HepG2 (cell line): Measurements from ENCODE around the gene MED4. TPM values are rescaled to one million over a fixed set of nuclear protein-coding genes. Genes with fewer than 3 reads are reported as not detected.

Source experiments
- ATF1 ChIP-seq: IDR thresholded peaks from 2 replicates; pipeline ENCODE4 v1.6.1; 2016; ENCODE audit warnings: mild to moderate bottlenecking, control low read depth
- HOMEZ ChIP-seq: IDR thresholded peaks from 2 replicates; pipeline ENCODE4 v1.6.1; 2016; ENCODE audit warnings: low read depth
- HOXA9 ChIP-seq: sonication (generic); formaldehyde crosslinking; IDR thresholded peaks from 2 replicates; pipeline ENCODE4 v1.8.1; 2022; ENCODE audit warnings: missing genetic modification reagents, mild to moderate bottlenecking, moderate library complexity, borderline replicate concordance
- MED8 ChIP-seq: sonication (generic); formaldehyde crosslinking; IDR thresholded peaks from 2 replicates; pipeline ENCODE4 v1.8.1; 2023; ENCODE audit warnings: mild to moderate bottlenecking, missing genetic modification reagents; ENCODE audit not compliant: insufficient replicate concordance
- MEIS1 ChIP-seq: sonication (generic); formaldehyde crosslinking; IDR thresholded peaks from 2 replicates; pipeline ENCODE4 v1.9.0; 2021; ENCODE audit warnings: mild to moderate bottlenecking, missing genetic modification reagents, moderate library complexity, borderline replicate concordance
- NR2F6 ChIP-seq, 2 experiments: IDR thresholded peaks; 2 replicates each; pipeline ENCODE4 v1.6.1; 2016; ENCODE audit warnings: antibody characterized with exemption in 1 of 2, mild to moderate bottlenecking in 1 of 2
- PHF21A ChIP-seq: sonication (generic); formaldehyde crosslinking; IDR thresholded peaks from 2 replicates; pipeline ENCODE4 v1.5.0; 2020; ENCODE audit warnings: mild to moderate bottlenecking, missing genetic modification reagents
- RFX5 ChIP-seq: IDR thresholded peaks from 2 replicates; pipeline ENCODE4 v1.6.1; 2011; ENCODE audit warnings: low read depth, low read length, improper control_type of control experiment
- RXRA ChIP-seq: sonication (generic); formaldehyde crosslinking; IDR thresholded peaks from 2 replicates; pipeline ENCODE4 v1.5.1; 2020; ENCODE audit warnings: missing genetic modification reagents
- TEAD2 ChIP-seq: sonication (generic); formaldehyde crosslinking; IDR thresholded peaks from 2 replicates; pipeline ENCODE4 v1.9.0; 2021; ENCODE audit warnings: missing genetic modification reagents
- ZBTB21 ChIP-seq: sonication (generic); formaldehyde crosslinking; IDR thresholded peaks from 2 replicates; pipeline ENCODE4 v1.4.0; 2020; ENCODE audit warnings: missing genetic modification reagents
- ZBTB7B ChIP-seq: sonication (generic); formaldehyde crosslinking; IDR thresholded peaks from 2 replicates; pipeline ENCODE4 v1.4.0; 2020; ENCODE audit warnings: missing genetic modification reagents
- ZIK1 ChIP-seq: sonication (generic); formaldehyde crosslinking; IDR thresholded peaks from 2 replicates; pipeline ENCODE4 v1.5.0; 2020; ENCODE audit warnings: mild to moderate bottlenecking, low read depth, missing genetic modification reagents, borderline replicate concordance
- ZNF136 ChIP-seq: sonication (generic); formaldehyde crosslinking; IDR thresholded peaks from 2 replicates; pipeline ENCODE4 v1.8.1; 2022; ENCODE audit warnings: low read depth, mild to moderate bottlenecking, moderate library complexity, missing genetic modification reagents
- ZNF292 ChIP-seq: sonication (generic); formaldehyde crosslinking; IDR thresholded peaks from 2 replicates; pipeline ENCODE4 v1.8.1; 2022; ENCODE audit warnings: mild to moderate bottlenecking, low read depth, missing genetic modification reagents, borderline replicate concordance
- ZNF296 ChIP-seq: sonication (generic); formaldehyde crosslinking; conservative IDR thresholded peaks from 2 replicates; pipeline ENCODE4 v1.5.0; 2020; ENCODE audit warnings: mild to moderate bottlenecking, missing genetic modification reagents
- ZNF83 ChIP-seq: sonication (generic); formaldehyde crosslinking; IDR thresholded peaks from 2 replicates; pipeline ENCODE4 v1.4.0; 2020; ENCODE audit warnings: missing genetic modification reagents, mild to moderate bottlenecking, borderline replicate concordance
- polyA plus RNA-seq, 8 experiments: library from polyadenylated mRNA; depleted of rRNA in 3 of 8; stranded (reverse) in 7 of 8; unstranded in 1 of 8; fragments of >200 nt; fragmentation: Illumina TruSeq in 4 of 8; extraction: Trizol in 4 of 8; gene quantifications; 2 replicates each; pipeline versions ENCODE4 v1.2.1 to v1.2.3, GENCODE V29; 2011 to 2016; ENCODE audit warnings: low read depth in 4 of 8, missing spikeins in 1 of 8, mixed read lengths in 1 of 8; ENCODE audit not compliant: insufficient read depth in 1 of 8
- total RNA-seq, 5 experiments: library from RNA; depleted of rRNA; stranded (reverse); fragments of >200 nt; fragmentation: Illumina TruSeq; extraction: Trizol; gene quantifications; 2 replicates each; pipeline ENCODE4 v1.2.3, GENCODE V29; 2016; ENCODE audit warnings: low read depth in 1 of 5
- TF ChIP-seq, protein P1 (sequence below), 2 experiments: fragments of 450-650 bp in 1 of 2; sonication (generic) in 1 of 2; formaldehyde crosslinking; IDR thresholded peaks; 2 replicates each; pipeline versions ENCODE4 v1.5.0 to v1.8.0; 2020 to 2022; ENCODE audit warnings: mild to moderate bottlenecking in 1 of 2, missing genetic modification reagents in 1 of 2
- TF ChIP-seq, protein P2 (sequence below): sonication (generic); formaldehyde crosslinking; IDR thresholded peaks from 2 replicates; pipeline ENCODE4 v1.4.0; 2020; ENCODE audit warnings: missing genetic modification reagents, mild to moderate bottlenecking, borderline replicate concordance
- TF ChIP-seq, protein P3 (sequence below): sonication (generic); formaldehyde crosslinking; IDR thresholded peaks from 2 replicates; pipeline ENCODE4 v1.8.1; 2023; ENCODE audit warnings: mild to moderate bottlenecking, missing genetic modification reagents

MED4 gene
- total and polyA plus RNA-seq, 2 of the 13 experiments (the other 11 are each of a cell fraction or from before 2014, with no cell fraction given), result 49.4 to 57.8 TPM

DNA sequence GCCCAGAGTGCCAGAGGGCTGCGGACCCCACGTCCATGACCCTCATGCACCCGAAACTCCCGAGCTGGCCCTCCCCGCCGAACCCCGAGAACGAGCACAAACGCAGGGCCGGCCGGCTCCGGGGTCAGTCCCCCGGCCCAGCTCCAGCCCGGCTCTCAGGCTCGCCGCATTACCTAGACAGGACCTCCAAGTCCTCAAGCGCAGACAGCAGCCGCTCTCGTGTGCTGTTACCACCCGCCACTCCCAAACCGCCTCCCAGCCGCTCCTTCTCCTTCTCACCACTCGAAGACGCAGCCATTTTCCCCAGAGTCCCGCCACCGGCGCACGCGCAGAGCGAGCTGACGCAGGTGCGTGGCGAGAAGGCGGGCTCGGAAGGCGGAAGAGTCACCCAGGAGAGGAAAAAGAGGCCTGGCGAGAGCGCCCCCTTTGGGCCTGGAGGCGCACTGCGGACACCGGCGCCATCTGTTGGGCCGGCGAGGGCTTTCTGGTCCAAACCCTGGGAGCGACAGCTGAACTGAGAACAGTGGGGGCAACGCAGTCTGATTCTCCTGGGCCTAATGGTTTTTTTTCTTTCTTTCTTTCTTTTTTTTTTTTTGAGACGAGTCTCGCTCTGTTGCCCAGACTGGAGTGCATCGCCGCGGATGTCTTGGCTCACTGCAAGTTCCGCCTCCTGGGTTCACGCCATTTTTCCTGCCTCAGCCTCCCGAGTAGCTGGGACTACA lies at the start of gene MED4 (continued):
- TF ChIP-seq HOMEZ (CRISPR knock-in tag) (peak; percentile 98), ZBTB21 (CRISPR knock-in tag) (no peak), ATF1 (CRISPR knock-in tag) (peak; percentile 71), RXRA (CRISPR knock-in tag) (peak; percentile 79), HOXA9 (no peak), PHF21A (no peak), TEAD2 (CRISPR knock-in tag) (no peak), ZNF83 (CRISPR knock-in tag) (no peak), MEIS1 (CRISPR knock-in tag) (0 out of 2 replicates have a peak, but pooled peaks have one; percentile 38), ZIK1 (CRISPR knock-in tag) (no peak), MED8 (CRISPR knock-in tag) (no peak), RFX5 (no peak), NR2F6 (IDR thresholded peaks at IDR 0.05) (no peak), NR2F6 (CRISPR knock-in tag; IDR thresholded peaks at IDR 0.05) (peak; percentile 43), ZNF136 (peak; percentile 85; the same call in 1 of the 2 replicates), ZBTB7B (CRISPR knock-in tag) (peak; percentile 79; the same call in 1 of the 2 replicates), ZNF296 (CRISPR knock-in tag) (no peak), ZNF292 (CRISPR knock-in tag) (no peak)
- TF ChIP-seq, protein P1, sequence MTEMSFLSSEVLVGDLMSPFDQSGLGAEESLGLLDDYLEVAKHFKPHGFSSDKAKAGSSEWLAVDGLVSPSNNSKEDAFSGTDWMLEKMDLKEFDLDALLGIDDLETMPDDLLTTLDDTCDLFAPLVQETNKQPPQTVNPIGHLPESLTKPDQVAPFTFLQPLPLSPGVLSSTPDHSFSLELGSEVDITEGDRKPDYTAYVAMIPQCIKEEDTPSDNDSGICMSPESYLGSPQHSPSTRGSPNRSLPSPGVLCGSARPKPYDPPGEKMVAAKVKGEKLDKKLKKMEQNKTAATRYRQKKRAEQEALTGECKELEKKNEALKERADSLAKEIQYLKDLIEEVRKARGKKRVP (CRISPR knock-in tag; IDR thresholded peaks at IDR 0.05), result peak in 1 of 2 experiments; percentile 43; a peak in 1 of 4 replicates
- TF ChIP-seq, protein P2, sequence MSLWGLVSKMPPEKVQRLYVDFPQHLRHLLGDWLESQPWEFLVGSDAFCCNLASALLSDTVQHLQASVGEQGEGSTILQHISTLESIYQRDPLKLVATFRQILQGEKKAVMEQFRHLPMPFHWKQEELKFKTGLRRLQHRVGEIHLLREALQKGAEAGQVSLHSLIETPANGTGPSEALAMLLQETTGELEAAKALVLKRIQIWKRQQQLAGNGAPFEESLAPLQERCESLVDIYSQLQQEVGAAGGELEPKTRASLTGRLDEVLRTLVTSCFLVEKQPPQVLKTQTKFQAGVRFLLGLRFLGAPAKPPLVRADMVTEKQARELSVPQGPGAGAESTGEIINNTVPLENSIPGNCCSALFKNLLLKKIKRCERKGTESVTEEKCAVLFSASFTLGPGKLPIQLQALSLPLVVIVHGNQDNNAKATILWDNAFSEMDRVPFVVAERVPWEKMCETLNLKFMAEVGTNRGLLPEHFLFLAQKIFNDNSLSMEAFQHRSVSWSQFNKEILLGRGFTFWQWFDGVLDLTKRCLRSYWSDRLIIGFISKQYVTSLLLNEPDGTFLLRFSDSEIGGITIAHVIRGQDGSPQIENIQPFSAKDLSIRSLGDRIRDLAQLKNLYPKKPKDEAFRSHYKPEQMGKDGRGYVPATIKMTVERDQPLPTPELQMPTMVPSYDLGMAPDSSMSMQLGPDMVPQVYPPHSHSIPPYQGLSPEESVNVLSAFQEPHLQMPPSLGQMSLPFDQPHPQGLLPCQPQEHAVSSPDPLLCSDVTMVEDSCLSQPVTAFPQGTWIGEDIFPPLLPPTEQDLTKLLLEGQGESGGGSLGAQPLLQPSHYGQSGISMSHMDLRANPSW, result no peak
- TF ChIP-seq, protein P3, sequence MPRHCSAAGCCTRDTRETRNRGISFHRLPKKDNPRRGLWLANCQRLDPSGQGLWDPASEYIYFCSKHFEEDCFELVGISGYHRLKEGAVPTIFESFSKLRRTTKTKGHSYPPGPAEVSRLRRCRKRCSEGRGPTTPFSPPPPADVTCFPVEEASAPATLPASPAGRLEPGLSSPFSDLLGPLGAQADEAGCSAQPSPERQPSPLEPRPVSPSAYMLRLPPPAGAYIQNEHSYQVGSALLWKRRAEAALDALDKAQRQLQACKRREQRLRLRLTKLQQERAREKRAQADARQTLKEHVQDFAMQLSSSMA, result no peak
